PC-3 (cell line): ENCODE data around the gene A3GALT2. TPM values are rescaled to one million over a fixed set of nuclear protein-coding genes. Genes with fewer than 3 reads are reported as not detected.
"Not testable (repeated sequence)": the region's sequence is repeated elsewhere in the genome, so short reads cannot be mapped to it uniquely, and the experiment has no call there.

Experiments
- ATAC-seq: fragments of 200-7000 bp; cut with Tn5 transposase; 2 replicates; pipeline ENCODE4 v1.9.1; 2020; ENCODE audit warnings: mild to moderate bottlenecking, moderate library complexity
- BruUV-seq: library from RNA; stranded (reverse); fragments of 400-500 nt; replicated peaks from 2 replicates; lab custom pipeline; 2021; lab: Mats Ljungman, UMichigan
- CTCF ChIA-PET: fragments of 300-600 bp; sonication (Branson Sonifier 250); formaldehyde crosslinking; loops from one replicate; lab custom pipeline; 2022; ENCODE audit warnings: antibody characterized with exemption; lab: Charles Lee
- POLR2A ChIA-PET: fragments of 300-600 bp; sonication (Branson Sonifier 250); formaldehyde crosslinking; loops from one replicate; lab custom pipeline; 2022; ENCODE audit warnings: antibody characterized with exemption; ENCODE audit not compliant: unreplicated experiment; lab: Charles Lee
- DNase-seq: peaks from one replicate; pipeline ENCODE4 v3.0.0-alpha.2; 2015
- H2AFZ ChIP-seq: fragments of 300-600 bp; sonication (generic); 2 replicates; pipeline ENCODE4 v1.6.0; 2016; ENCODE audit warnings: antibody characterized with exemption, low read length
- H3F3A ChIP-seq: fragments of 300-600 bp; sonication (generic); one replicate; pipeline ENCODE4 v1.6.0; 2017; ENCODE audit warnings: antibody characterized with exemption, low read length, control low read depth, mild to moderate bottlenecking; ENCODE audit not compliant: unreplicated experiment
- H3K27ac ChIP-seq: fragments of 300-600 bp; sonication (generic); 2 replicates; pipeline ENCODE4 v1.5.1; 2016; ENCODE audit warnings: mild to moderate bottlenecking, low read length
- H3K27me3 ChIP-seq: fragments of 300-600 bp; sonication (generic); 2 replicates; pipeline ENCODE4 v1.6.1; 2016; ENCODE audit warnings: low read length, mixed read lengths
- H3K36me3 ChIP-seq: fragments of 300-600 bp; sonication (generic); 2 replicates; pipeline ENCODE4 v1.6.1; 2016; ENCODE audit warnings: low read depth, mixed run types, low read length, mixed read lengths
- H3K4me1 ChIP-seq: fragments of 300-600 bp; sonication (generic); 2 replicates; pipeline ENCODE4 v1.5.1; 2016; ENCODE audit warnings: low read length; ENCODE audit not compliant: insufficient read depth
- H3K4me2 ChIP-seq: fragments of 300-600 bp; sonication (generic); 2 replicates; pipeline ENCODE4 v1.6.0; 2016; ENCODE audit warnings: low read length
- H3K4me3 ChIP-seq: fragments of 300-600 bp; sonication (generic); 2 replicates; pipeline ENCODE4 v1.5.1; 2016; ENCODE audit warnings: mild to moderate bottlenecking, low read length, mixed read lengths
- H3K79me2 ChIP-seq: fragments of 300-600 bp; sonication (generic); 2 replicates; pipeline ENCODE4 v1.6.1; 2017; ENCODE audit warnings: low read length, mixed read lengths
- H3K9ac ChIP-seq: fragments of 300-600 bp; sonication (generic); 2 replicates; pipeline ENCODE4 v1.6.0; 2016; ENCODE audit warnings: mild to moderate bottlenecking, low read length
- H3K9me2 ChIP-seq: fragments of 300-600 bp; sonication (generic); replicated peaks from 2 replicates; pipeline ENCODE4 v1.6.1; 2016; ENCODE audit warnings: mixed run types, low read length, mixed read lengths
- H3K9me3 ChIP-seq: fragments of 300-600 bp; sonication (generic); 2 replicates; pipeline ENCODE4 v1.6.1; 2016; ENCODE audit warnings: low read length, mixed read lengths
- H4K20me1 ChIP-seq: fragments of 300-600 bp; sonication (generic); 2 replicates; pipeline ENCODE4 v1.6.1; 2016; ENCODE audit warnings: low read length, mixed read lengths
- EZH2 ChIP-seq: fragments of 300-600 bp; sonication (generic); IDR thresholded peaks from one replicate; pipeline ENCODE4 v1.6.1; 2017; ENCODE audit warnings: antibody characterized with exemption, mild to moderate bottlenecking, low read length; ENCODE audit not compliant: unreplicated experiment
- EZH2phosphoT487 ChIP-seq: fragments of 300-600 bp; sonication (generic); IDR thresholded peaks from 2 replicates; pipeline ENCODE4 v1.6.1; 2018; ENCODE audit warnings: mild to moderate bottlenecking, antibody characterized with exemption, low read length, borderline replicate concordance
- intact Hi-C: fragments of 100-400 bp; cut with micrococcal nuclease; formaldehyde crosslinking; loops from 2 replicates; pipeline ENCODE4 v1.9.0; 2023
- total RNA-seq: library from RNA; depleted of rRNA; stranded (reverse); fragments of >200 nt; gene quantifications from 2 replicates; pipeline ENCODE4 v1.2.3, GENCODE V29; 2014
- TF ChIP-seq, protein P1 (sequence below): fragments of 300-600 bp; sonication (generic); conservative IDR thresholded peaks from 2 replicates; pipeline ENCODE4 v1.5.1; 2017; ENCODE audit warnings: antibody characterized with exemption, low read depth, mild to moderate bottlenecking, low read length

The A3GALT2 gene
- total RNA-seq, 1 experiment from 2014 or later: not detected

DNA sequence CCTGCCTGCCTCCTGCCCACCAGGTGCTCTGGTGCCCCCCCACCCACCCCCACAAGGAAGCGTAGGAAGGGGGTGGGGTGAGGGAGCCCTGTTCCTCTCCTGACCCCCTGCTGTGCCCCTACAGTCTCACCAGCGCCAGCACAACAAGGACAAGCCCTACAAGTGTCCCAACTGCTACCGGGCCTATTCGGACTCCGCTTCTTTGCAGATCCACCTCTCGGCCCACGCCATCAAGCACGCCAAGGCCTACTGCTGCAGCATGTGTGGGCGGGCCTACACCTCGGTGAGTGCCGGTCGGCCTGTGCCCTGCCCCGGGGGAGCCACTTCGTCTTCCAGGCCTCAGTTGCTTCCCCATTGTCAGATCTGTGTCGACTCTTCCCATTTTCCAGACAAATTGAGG is 25.9 kb downstream of the A3GALT2 start:
- H3K27ac ChIP-seq: no peak overlapping the region
- ChIA-PET POLR2A (interaction anchor here (0.6 kb wide), 1 partner anchor 193 kb away, joined by 3 read pairs; no protein-coding TSS in a partner anchor), CTCF (interaction anchor here (0.6 to 1.4 kb wide), 9 partner anchors 17 to 1460 kb away, joined by 3 to 18 read pairs (median 4); no protein-coding TSS in a partner anchor)
- no peak overlapping the region for H2AFZ ChIP-seq
- no peak overlapping the region for H3K4me3 ChIP-seq
- no peak for DNase-seq
- no peaks in the 10 kb centered on the region for H3K9me3 ChIP-seq
- no peaks in the 10 kb centered on the region for H3F3A ChIP-seq
- no peak for ATAC-seq
- no peak overlapping the region for H3K4me2 ChIP-seq
- TF ChIP-seq EZH2: no peak
- TF ChIP-seq EZH2phosphoT487: no peak
- H3K36me3 ChIP-seq: no peaks in the 10 kb centered on the region; the same call in 1 of the 2 replicates
- H3K27me3 ChIP-seq: no peaks in the 10 kb centered on the region
- no peaks in the 10 kb centered on the region for H4K20me1 ChIP-seq
- no peaks in the 10 kb centered on the region for H3K9me2 ChIP-seq
- intact Hi-C loops: loop anchor here (1.0 to 2.0 kb wide), 3 partner anchors 72 to 182 kb away; no protein-coding TSS in a partner anchor
- H3K79me2 ChIP-seq: no peaks in the 10 kb centered on the region
- no peaks in the 10 kb centered on the region for H3K4me1 ChIP-seq
- H3K9ac ChIP-seq: no peak overlapping the region
- BruUV-seq: no TSS peak

DNA sequence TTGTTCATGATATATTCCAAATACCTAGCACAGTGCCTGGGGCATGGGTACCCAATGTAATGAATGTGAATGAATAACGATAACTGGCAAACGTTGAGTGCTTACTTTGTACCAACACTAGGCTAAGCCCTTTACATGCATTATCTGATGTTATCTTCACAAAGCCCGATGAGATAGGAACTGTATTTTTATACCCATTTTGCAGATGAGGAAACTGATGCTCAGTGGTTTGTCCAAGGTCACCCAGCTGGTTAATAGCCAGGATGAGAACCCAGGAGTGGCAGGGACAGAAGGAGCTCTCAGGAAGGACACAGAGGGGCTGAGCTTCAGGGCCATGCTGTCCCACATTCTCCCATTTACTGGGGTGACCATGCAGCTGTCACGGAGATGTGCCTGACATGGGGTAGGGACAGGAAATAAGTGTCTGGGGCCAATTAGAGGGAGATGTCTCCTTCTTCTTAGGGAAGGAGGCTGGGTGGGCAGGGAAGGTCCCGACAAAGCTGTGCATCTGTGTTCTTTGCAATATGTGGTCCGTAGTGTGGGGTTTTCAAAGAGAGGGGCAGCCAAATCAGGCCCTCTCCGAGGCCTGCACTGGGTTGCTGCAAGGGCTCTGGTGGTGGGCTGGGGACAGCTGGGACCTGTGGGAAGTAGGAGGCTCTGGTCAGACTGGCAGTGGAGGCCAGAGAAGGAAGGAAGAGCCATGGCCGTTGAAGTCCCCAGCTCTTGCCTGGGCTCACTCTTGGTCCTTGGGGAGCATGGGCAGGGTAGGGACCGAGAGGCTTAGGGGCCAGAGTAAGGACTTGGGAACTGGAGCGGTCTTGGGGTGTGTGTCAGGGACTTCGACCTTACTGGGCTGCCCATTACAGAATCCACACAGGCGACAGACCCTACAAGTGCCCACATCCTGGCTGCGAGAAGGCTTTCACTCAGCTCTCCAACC is 26.6 kb downstream of the A3GALT2 start:
- Histone ChIP-seq H3F3A (no peaks in the 10 kb centered on the region), H3K79me2 (no peaks in the 10 kb centered on the region), H3K9ac (no peak overlapping the region), H3K4me3 (no peak overlapping the region), H3K4me1 (no peaks in the 10 kb centered on the region), H3K27me3 (no peaks in the 10 kb centered on the region), H3K36me3 (no peaks in the 10 kb centered on the region; the same call in 1 of the 2 replicates), H3K9me3 (no peaks in the 10 kb centered on the region), H3K9me2 (no peaks in the 10 kb centered on the region), H3K4me2 (no peak overlapping the region), H3K27ac (no peak overlapping the region), H2AFZ (no peak overlapping the region), H4K20me1 (no peaks in the 10 kb centered on the region)
- DNase-seq: no peak
- no peak for ATAC-seq
- BruUV-seq: no TSS peak
- POLR2A ChIA-PET: no interaction called here
- CTCF ChIA-PET: no interaction called here
- intact Hi-C loops: loop anchor here (1.0 to 2.0 kb wide), 3 partner anchors 73 to 182 kb away; no protein-coding TSS in a partner anchor
- TF ChIP-seq EZH2 (no peak), EZH2phosphoT487 (no peak)
- TF ChIP-seq, protein P1, sequence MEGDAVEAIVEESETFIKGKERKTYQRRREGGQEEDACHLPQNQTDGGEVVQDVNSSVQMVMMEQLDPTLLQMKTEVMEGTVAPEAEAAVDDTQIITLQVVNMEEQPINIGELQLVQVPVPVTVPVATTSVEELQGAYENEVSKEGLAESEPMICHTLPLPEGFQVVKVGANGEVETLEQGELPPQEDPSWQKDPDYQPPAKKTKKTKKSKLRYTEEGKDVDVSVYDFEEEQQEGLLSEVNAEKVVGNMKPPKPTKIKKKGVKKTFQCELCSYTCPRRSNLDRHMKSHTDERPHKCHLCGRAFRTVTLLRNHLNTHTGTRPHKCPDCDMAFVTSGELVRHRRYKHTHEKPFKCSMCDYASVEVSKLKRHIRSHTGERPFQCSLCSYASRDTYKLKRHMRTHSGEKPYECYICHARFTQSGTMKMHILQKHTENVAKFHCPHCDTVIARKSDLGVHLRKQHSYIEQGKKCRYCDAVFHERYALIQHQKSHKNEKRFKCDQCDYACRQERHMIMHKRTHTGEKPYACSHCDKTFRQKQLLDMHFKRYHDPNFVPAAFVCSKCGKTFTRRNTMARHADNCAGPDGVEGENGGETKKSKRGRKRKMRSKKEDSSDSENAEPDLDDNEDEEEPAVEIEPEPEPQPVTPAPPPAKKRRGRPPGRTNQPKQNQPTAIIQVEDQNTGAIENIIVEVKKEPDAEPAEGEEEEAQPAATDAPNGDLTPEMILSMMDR: no peak

DNA sequence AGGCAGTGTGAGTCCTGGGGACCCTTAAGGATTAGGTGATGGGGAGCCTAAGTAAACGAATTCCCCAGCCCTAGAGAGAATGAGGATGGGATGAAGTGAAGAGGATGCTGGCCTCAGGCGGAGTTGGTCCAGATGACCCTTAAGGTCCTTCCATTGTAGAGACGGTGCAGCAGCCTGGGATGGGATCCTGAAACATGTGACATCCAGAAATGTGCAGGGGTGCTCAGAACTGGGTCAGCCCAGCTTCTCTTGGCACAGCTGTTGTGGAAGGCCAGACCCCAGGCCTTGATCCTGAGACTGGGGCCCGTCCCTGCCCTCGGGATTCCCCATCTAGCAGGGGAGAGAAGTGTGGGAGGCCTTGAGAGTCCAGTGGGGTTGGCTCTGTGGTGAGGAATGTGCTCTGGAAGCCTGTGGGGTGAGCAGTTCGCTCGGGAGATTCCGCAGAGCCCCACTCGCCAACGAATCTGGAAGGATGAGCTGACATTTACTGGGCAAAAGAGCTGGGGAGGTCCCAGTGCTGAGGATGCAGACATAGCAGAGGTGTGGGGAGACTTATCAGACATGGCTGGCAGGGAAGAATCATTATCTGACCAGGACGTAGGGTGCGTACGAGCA is 28.1 kb downstream of the A3GALT2 start:
- ChIA-PET POLR2A (no interaction called here), CTCF (interaction anchor here (0.5 kb wide), 1 partner anchor 78 kb away, joined by 3 read pairs; no protein-coding TSS in a partner anchor)

DNA sequence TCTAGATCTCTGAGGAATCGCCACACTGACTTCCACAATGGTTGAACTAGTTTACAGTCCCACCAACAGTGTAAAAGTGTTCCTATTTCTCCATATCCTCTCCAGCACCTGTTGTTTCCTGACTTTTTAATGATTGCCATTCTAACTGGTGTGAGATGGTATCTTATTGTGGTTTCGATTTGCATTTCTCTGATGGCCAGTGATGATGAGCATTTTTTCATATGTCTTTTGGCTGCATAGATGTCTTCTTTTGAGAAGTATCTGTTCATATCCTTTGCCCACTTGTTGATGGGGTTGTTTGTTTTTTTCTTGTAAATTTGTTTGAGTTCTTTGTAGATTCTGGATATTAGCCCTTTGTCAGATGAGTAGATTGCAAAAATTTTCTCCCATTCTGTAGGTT is 30.3 kb downstream of the A3GALT2 start:
- POLR2A ChIA-PET, H3K9me3 ChIP-seq, H3K4me1 ChIP-seq, H3K4me2 ChIP-seq, DNase-seq, H3K9ac ChIP-seq, CTCF ChIA-PET, H3F3A ChIP-seq, H3K27ac ChIP-seq, ATAC-seq, H3K4me3 ChIP-seq, H3K27me3 ChIP-seq, BruUV-seq, H3K9me2 ChIP-seq, H3K36me3 ChIP-seq, H3K79me2 ChIP-seq, H4K20me1 ChIP-seq, intact Hi-C loops, H2AFZ ChIP-seq: not testable (repeated sequence)

More for the DNA sequence above, 28.1 kb downstream of the A3GALT2 start:
- Histone ChIP-seq H4K20me1 (no peaks in the 10 kb centered on the region), H3K4me2 (no peak overlapping the region), H2AFZ (no peak overlapping the region), H3K36me3 (no peaks in the 10 kb centered on the region; the same call in 1 of the 2 replicates), H3K79me2 (no peaks in the 10 kb centered on the region), H3K27me3 (no peaks in the 10 kb centered on the region), H3K27ac (no peak overlapping the region), H3K9me3 (no peaks in the 10 kb centered on the region), H3K9ac (no peak overlapping the region), H3K4me3 (no peak overlapping the region), H3F3A (no peaks in the 10 kb centered on the region), H3K9me2 (no peaks in the 10 kb centered on the region), H3K4me1 (no peaks in the 10 kb centered on the region)
- no peak for DNase-seq
- no TSS peak for BruUV-seq
- ATAC-seq: no peak
- intact Hi-C loops: no loop called here
- TF ChIP-seq EZH2 (no peak), EZH2phosphoT487 (no peak)
- TF ChIP-seq, protein P1: no peak
